HT1080 (cell line): ENCODE data around the gene RBM19. TPM values are rescaled to one million over a fixed set of nuclear protein-coding genes. Genes with fewer than 3 reads are reported as not detected.

ENCODE experiments used
- DNase-seq: peaks from one replicate; pipeline ENCODE4 v3.0.0-alpha.2; 2015; ENCODE audit warnings: low read depth
- total RNA-seq: library from RNA; depleted of rRNA; stranded (reverse); fragments of >200 nt; shearing (Covaris generic); gene quantifications from 2 replicates; pipeline ENCODE4 v1.2.3, GENCODE V29; 2014

RBM19 gene
- total RNA-seq, 1 experiment from 2014 or later: 36.6 TPM

DNA sequence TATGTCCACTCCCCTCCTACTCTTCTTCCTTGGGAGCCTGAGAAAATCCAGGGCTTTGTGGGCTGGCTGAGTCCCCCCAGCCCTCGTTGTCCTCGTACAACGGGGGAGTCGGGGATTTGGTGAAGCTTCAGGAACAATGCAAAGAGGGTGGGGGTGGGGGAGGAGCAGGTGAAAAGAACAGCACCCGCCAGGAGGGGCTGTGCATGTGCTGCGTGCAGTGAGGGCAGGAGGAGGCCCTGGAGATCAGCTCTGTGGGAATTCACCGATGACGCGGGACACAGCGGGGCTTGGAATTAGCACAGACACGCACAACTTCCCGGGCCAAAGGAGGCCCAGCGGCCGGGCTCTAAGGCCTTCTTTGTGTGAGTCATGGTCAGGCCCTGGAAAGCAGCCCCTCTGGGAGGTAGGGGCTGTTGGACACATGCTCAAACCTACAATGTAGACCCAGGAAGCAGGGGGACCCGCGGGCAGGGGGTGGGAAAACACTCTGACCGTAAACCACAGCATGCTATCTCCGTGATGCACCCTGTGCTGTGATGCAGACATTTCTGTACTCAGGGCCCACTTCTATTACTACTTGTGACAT is 32.8 kb downstream of the RBM19 start:
- no peak for DNase-seq

DNA sequence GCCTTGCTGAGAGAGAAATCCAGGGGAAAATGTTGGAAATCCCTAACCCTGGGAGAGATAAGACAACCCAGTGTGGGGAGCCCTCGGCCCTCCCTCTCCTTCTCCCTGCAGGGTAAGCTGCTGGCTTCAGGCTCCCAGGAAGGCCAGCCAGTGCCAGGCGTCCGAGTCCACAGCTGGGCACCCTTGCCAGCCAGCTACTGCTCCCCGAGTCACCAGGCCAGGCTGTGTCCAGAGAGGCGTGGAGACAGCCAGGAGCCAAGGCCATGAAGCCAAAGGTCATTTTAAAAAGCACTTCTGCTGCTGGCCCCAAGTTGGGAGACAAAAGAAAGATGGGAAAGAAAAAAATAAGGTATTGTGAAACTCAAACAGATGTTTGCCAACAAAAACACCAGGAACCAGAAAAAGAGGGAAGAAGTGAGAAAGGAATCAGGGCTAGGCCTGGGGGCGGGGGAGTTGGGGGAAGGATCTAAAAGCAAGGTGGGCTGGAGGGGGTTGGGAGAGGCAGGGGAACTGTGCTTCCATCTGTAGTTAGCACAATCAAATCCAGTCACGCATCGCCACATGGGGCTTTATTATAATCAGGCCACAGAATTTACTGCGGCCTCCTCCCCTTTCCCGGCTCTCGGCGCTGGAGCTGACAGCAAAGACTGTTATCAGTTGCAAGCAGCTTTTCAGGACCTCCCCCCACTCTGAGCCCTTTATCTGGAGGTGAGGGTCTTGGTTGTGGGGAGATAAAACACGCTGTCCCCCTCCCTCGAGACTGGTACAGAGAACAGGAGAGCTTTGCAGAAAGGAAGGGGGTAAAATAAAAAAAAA is 33.5 kb downstream of the RBM19 start:
- DNase-seq: no peak

DNA sequence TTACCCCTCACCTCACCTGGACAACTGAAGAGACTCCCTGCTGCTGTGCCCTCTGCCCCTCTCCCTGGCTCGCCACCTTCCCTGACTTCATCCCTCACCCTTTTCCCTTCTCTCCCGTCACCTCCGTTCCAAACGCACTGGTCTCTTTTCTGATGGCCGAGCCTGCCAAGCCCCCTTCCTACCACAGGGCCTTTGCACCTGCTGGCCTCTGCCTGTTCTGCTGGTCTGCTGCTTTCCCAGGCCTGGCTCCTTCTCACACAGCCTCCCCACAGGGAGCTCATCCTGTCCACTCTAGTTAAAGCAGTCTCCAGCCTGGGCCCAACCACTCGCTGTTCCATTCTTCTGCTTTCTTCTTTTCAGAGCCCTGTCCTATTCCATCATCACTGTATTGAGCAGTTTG is 34.6 kb downstream of the RBM19 start:
- DNase-seq: no peak

DNA sequence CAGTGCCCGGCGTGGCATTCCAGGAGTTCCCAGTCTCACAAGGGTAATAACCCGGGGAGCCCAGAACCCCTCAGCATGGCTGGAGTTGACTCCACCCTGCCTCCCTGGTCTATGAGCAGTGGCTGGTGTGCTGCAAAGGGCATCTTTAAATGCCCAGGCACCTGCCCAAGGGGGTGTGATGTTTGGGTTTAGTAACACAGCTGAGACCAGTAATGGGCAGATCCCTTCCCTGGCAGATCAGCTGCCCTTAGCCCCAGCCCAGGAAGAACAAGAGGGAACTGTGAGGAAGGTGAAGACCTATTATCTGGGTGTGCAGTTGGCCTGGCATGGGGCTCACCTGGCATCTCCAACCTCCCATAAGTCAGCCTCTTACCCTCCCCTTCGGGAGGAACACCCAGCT is 35.9 kb downstream of the RBM19 start:
- no peak for DNase-seq

DNA sequence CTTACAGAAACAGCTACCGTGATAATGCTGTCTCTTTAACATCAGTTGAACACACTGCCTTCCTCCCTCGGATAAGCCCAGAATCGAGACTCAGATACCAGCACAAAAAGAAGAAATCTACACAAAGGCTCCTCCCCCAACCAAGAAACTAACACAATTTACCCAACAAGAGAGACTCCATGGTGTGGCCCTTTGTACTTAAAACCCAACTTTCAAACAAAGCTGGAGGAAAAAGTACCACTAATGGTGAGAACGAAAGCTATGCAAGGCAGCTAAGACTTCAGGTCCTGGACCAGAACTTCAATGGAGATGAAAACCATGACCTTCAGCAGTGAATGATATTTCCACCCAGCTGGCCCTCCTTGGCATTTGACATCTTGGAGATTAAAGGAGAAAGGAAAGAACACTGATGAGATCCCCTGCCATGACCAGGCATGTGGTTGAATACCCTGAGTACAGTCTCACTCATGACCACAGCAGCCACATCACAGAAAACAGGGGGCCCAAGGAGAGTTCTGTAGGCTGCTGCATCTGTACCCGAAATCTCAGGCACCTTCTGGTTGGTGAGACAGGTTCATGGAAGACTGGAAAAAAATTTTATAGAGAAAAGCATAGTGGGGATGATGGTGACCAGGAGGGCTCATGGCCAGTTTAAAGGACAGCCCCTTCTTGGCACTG is 36.7 kb downstream of the RBM19 start:
- no peak for DNase-seq

DNA sequence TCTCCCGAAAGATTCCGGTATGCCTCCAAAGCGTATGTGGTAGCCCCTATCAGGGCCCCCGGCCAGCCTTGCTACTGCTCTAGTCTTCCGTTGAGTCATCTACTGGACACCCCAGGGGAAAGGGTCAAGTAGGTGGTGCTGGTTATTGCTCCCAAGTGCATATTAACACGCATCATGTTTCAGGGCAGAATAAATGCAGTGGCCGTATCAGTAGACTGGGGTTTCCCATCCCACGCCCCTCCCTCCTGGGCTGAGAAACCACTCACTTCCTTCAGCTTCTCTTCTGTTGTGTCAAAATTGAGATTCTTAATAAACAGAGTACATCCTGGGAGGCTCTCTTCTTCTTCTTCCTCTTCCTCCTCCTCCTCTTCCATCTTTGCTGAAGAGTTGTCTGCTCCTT is 39.3 kb downstream of the RBM19 start:
- no peak for DNase-seq

DNA sequence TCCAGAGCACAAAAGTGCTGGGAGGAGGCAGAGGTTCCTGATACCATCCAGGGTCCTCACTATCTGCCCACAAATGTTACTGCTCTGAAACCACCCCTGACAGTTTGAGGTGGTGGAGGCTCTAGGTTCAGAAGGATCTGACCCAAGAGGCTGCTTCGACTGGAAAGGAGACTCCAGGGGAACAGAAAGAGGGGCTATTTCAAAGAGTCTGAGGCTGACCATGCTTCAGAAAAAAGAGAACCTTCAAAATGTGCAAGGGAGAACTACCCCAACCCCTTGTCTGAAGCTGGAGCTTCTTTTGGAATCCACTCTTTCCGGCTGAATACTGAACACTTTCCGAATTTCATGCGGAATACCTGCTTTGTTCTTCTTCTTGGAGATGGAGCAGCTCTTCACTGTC is 41.8 kb downstream of the RBM19 start:
- DNase-seq: no peak

DNA sequence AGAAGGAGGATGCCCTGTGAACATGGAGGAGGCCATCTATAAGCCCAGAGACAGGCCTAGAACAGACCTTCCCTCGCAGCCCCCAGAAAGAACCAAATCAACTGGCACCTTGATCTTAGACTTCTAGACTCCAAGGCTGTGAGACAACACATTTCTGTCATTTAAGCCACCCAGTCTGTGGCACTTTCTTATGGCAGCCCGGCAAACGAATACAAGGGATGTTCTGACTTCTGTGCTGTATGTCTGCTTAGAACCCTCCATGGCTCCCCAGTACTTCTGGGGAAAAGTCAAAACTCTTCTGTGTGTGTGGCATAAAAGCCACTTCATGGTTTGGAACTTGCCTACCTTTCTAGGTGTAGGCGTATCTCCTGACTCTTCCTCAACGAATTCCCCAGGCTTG is 42.9 kb downstream of the RBM19 start:
- DNase-seq: no peak

DNA sequence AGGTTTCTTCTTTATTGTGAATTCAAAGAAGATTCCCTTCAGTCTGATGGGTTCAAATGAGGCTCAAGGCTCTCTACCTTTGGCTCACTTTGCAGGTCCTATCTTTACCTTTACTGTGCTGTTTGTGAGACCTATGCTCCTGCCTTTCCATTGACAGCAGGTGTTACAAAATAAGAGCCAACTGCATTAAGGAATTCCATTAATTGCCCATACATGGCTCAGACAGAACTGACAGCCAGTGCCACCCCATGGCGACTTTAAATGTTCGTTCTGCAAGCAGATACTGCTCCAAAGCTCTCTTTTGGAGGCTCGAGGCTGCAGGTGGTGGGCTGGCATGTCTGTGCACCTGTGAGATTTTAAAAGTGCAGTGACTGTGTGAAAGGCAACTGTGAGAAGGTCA is 44.7 kb downstream of the RBM19 start:
- no peak for DNase-seq

DNA sequence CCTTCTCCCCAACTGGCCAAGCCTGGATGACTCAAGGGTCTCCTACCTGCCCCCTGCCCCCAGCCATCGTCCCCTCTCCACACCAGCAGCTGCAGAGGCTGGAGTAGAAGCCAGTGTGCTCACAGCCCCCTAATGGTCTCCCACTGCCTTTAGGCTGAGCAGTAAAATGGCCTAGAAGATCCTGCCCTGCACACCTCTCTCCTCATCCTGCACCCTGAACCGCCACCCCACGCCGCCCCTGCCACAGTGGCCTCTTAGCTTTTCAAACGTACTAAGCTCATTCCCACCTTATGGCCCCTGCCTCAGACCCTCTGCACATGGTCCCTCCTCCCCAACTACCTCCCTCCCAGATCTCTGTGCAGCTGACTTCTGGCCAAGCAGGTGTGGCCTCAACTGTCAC is 46.3 kb downstream of the RBM19 start:
- no peak for DNase-seq

DNA sequence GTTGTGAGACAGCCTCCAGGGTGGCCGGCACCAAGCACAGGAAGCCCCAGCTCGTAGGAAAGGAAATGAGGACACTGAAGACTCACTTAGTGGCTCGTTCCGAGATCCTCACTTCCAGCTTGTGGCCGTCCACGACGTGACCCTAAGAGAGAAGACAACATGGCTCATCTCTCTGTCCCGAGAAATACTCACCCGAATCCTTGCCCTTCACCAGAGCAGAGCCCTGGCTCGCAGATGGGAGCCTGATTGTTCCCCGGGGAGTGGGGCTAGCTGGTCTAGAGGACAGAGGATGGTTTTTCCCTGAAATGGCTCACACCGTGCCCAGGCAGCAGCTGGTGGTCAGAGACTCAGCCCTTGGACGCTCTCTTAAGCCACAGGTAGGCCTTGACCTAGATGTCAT is 47.8 kb downstream of the RBM19 start:
- no peak for DNase-seq

DNA sequence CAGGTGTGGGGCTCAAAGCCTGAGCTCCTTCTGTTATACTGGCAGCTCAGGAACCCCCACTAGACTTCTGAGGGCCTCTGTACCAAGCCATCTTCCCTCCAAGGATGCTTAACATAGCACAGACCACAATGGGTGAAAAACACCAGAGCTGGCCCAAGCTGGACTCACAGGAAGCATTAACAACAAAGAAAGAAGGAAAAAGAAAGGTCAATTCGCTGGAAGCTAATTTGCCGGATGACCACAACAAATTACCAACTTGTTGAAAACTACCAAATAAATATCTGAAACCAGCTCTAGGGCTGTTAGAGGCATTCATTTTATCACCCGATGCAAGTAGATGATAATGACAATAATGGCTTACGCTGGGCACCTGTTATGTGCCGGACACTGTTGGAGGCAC is 48.7 kb downstream of the RBM19 start:
- DNase-seq: no peak

DNA sequence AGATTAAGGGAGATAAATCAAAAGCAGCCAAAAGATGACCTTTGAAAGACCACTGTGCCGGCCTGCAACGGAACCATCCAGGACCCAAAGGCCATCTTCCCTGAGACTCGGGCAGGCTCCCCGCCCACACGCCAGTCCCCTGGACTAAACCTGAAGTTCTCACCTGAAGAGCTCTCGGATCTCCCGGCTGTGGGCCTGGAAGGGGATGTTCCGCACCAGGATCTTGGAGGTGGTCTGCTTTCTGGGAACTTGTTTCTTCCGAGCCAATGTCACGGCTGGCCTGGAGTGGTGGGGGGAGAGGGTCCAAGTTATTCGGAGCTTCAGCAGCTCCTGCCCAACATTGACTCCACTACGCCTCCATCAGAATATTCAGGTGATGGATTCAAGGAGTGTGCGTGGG is 51.3 kb downstream of the RBM19 start:
- DNase-seq: no peak

DNA sequence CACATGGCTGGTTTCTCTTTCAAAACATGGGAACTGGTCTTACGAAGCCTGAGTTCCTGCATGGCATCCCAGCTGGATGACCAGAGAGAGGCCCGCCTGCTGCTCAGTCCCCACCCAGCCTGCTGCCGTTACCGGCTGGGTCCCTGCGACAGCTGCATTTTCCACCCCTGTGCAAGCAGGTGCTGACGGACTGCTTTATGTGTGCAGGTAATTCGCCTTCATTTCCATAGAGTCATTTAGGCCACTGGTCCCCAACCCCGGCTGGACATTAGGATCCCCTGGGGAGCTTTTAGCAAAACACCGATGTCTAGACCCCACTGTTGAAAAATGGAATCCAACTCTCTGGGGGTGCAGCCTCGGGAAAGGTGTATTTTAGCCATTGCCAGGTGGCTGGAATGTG is 51.9 kb downstream of the RBM19 start:
- no peak for DNase-seq

DNA sequence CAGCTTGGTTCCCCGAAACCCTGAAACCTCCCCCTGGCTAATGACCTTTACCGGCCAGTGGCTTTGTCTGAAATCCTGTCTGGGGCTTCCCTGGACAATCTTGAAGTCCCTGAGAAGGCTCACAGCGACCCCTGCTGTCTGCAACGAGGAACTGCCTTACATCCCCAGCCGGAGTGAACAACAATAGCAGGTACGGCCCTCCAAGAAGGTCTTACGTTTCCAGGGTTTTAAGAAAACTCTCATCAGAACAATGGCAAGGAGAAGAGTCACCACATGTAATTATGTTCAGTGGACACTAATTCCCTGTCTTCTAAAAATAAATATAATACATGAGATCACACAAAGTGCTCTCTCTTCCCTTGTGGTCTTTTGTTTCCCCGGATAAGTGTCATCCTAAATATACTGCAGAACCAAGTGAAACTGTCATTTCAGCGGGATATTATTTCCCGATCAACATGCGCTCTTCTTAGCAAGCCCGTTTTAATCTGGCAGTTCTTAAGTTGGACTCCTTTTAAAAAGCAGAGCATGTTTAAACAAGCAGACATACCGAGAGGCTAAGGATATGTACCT is 53.3 kb downstream of the RBM19 start:
- DNase-seq: peak; percentile 61

DNA sequence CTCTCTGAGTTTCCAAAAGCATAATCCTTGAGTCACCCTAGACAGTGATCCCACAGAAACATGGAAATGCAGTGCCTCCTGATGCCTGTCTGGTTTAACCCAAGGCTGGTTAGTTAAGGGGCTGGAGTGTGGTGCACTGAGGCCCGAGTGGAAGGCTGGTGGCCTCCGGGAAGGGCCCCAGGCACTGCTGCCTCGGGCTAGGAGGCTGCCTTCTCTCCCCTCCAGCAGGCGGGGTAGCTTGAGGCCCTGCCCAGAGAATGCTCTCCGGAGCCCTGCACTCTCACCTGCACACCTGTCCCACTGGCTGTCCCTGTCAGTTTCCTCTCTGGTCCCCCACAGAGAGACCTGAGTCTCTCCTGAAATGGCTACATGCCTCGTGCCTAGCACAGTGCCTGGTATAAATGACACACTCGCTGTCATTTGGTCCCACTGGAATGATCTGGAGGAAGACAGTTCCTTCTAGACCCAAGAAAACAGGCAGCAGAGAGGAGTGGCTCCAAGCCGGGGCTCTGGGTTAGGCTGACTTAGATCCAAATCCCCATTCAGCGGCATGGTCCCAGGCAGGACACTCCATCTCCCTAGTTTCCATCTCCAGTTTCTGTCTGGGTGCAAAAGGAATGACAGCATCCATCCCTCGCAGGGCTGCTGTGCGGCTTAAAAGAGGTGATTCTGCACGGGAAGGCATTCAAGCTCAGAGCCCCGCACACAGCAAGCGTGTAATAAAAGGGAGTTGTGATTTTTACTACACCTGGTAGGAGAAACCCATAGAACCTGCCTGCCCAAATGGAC is 54.0 kb downstream of the RBM19 start:
- no peak for DNase-seq

DNA sequence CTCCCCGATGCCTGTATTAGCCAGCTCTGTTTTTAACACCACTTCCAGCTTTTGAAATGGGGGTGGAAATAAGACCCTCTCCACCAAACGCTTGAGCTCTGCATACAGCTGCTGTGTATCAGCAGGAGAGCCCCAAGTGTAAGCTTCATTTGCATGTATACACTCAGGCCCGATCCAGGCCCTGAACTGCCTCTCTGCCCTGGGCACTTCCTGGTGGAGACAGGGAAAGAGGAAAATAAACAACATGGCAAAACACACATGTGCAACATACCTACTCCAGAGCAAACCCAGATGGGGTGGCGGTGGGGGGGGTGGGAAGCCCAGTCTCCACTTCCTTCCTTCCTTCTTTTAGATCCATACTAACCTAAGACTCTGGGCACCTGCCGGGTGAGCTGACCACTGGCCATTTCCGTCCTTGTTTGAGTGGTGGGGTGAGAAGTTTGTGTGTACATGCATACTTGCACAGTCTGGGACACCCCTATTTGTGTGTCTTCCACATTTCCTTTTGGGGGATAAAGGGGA is 55.3 kb downstream of the RBM19 start:
- DNase-seq: no peak

DNA sequence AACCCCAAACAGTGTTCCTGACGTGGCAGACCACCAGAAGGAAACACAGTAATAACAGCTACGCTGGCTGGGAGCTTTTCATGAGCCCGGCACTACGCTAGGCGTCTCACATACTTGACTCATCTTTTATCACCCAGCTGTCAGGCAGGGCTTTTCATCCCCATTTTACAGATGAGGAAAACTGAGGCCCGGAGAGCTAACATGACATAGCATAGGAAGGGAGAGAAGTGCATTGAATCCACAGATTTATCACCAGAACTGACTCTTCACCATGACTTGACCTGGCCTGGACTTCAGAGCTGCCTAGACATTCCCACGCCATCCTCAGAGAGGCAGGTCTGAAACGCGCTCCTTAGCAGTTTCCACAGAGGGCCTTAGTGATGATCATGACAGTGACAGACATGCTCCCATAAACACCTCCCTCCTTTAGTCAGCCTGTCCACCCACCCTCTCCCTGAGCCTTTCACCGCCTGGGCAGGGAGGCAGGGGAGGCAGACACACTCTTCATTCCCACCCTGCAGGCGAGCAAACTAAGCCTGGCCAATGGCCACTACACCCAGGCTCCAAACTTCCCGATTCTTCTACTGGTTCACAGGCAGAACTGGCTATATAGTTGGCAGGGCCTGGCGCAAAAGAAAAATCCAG is 56.2 kb downstream of the RBM19 start:
- DNase-seq: no peak

DNA sequence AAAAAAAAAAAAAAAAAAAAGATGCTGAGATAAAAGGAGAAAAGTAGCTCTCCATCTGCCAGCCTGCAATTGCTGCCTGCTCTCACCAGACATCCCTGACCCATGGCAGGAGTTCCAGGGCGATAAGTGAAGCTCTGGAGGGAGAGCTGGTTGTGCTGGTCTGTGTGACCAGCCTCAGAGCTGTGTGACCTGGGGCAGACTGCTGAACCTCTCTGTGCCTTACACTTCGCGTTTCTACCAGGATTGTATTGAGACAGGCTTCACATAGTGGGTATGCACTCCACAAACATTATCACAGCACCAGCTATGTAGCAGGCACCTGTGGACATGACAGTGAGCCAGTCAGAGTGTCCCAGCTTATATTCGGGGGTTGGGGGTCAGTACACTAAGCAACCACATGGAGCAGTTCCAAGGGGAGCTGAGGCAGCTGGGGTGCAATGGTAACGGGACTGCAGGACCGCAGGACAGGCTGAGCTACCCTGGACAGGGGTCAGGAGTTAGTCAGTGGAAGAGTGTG is 57.5 kb downstream of the RBM19 start:
- no peak for DNase-seq

DNA sequence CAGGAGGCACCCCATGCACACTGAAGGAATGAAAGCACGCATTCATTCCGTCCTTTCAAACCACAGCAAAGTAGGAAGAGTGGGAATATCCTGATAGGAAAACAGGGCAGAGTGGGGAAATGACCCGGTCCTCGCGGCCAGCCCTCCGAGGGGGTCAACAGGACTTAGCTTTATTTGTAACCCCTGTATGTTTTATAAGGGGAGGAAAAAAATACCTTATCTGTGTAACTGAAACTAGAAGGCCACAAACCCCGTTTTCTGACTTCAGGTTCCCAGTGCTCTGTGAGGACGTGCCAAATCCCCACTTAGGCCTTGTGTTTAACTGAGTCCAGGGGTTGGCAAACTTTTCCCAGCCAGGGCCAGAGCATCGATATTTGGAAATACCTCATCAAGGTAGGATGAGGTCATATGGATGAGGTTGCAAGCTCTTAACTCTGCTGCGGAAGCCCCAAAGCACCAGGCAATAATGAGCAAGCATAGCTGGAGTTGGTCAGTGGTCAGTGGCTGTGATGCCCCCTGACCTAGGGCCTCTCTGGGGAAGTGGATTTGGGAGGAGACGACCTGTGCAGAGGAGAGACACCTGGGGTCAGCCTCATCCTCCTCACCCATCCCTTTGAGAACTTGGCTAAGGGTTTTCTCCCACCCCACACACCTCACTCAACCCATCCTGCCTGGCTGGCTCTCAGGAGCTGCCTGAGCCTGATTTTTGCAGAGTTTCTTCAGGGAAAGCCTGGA is 58.5 kb downstream of the RBM19 start:
- DNase-seq: no peak
